ENCODE data around the gene PTOV1. TPM values are rescaled to one million over a fixed set of nuclear protein-coding genes. Genes with fewer than 3 reads are reported as not detected.

Gene PTOV1
- total and polyA plus RNA-seq, 4 donors, result 50.0 to 142 (median 118) TPM

- intact Hi-C loops (cut with DNase I), result loop anchor here (2.0 to 5.0 kb wide), 3 partner anchors 15 to 34 kb away; partner anchors contain the start of genes MED25 (in 2 of the 2) and PNKP (in 1 of the 2)
- Histone ChIP-seq H3K27me3 (ENCODE audit: control insufficient read depth in 1 of 2, insufficient read depth in 2 of 2, low read length in 1 of 2) (no peaks in the 10 kb centered on the region), H3K27ac (ENCODE audit: low read depth in 1 of 2, low read length in 2 of 2) (peak overlapping the region in 1 of 2 donors; percentile 84), H3K9me3 (ENCODE audit: control insufficient read depth, low read length) (no peaks in the 10 kb centered on the region), H3K36me3 (ENCODE audit: control insufficient read depth in 1 of 2, insufficient read depth in 2 of 2, low read length in 1 of 2) (no peaks in the 10 kb centered on the region), H3K4me1 (ENCODE audit: control insufficient read depth in 1 of 2, insufficient read depth in 2 of 2, low read length in 2 of 2) (no peaks in the 10 kb centered on the region), H3K4me3 (ENCODE audit: low read length in 2 of 2) (peak overlapping the region; percentile 93 to 97)
- ATAC-seq (ENCODE audit: low FRiP score) (peak; percentile 5), DNase-seq (peak in 1 of 2 donors; percentile 82)
- WGBS, 2 donors, result 0 to 1% methylated on average over 74 to 78 of the region's 78 CpGs
Observed at GRCh38 chr19:49851456-49852259, 699 bp downstream of the PTOV1 start.

- Histone ChIP-seq H3K27ac (ENCODE audit: low read depth in 1 of 2, low read length in 2 of 2) (no peak overlapping the region), H3K9me3 (ENCODE audit: control insufficient read depth, low read length) (no peaks in the 10 kb centered on the region), H3K4me3 (ENCODE audit: low read length in 2 of 2) (no peak overlapping the region), H3K4me1 (ENCODE audit: control insufficient read depth in 1 of 2, insufficient read depth in 2 of 2, low read length in 2 of 2) (no peaks in the 10 kb centered on the region), H3K27me3 (ENCODE audit: control insufficient read depth in 1 of 2, insufficient read depth in 2 of 2, low read length in 1 of 2) (no peaks in the 10 kb centered on the region), H3K36me3 (ENCODE audit: control insufficient read depth in 1 of 2, insufficient read depth in 2 of 2, low read length in 1 of 2) (no peaks in the 10 kb centered on the region)
- no peak for ATAC-seq (ENCODE audit: low FRiP score)
- no peak for DNase-seq
- 71 to 78% methylated on average over 14 of the region's 14 CpGs for WGBS, 2 donors
- intact Hi-C loops (cut with DNase I), result loop anchor here in 1 of 2 donors (5.0 kb wide), 1 partner anchor 35 kb away; the partner anchor contains the start of gene MED25
Observed at GRCh38 chr19:49852631-49853126, 1.7 kb downstream of the PTOV1 start.

- DNase-seq (no peak), ATAC-seq (ENCODE audit: low FRiP score) (no peak)
- 84 to 87% methylated on average over 10 of the region's 10 CpGs for WGBS, 2 donors
- H3K9me3 ChIP-seq (ENCODE audit: control insufficient read depth, low read length), result no peaks in the 10 kb centered on the region
- no peaks in the 10 kb centered on the region for H3K36me3 ChIP-seq (ENCODE audit: control insufficient read depth in 1 of 2, insufficient read depth in 2 of 2, low read length in 1 of 2)
- no peaks in the 10 kb centered on the region for H3K27me3 ChIP-seq (ENCODE audit: control insufficient read depth in 1 of 2, insufficient read depth in 2 of 2, low read length in 1 of 2)
- intact Hi-C loops (cut with DNase I), result loop anchor here in 1 of 2 donors (5.0 kb wide), 1 partner anchor 37 kb away; the partner anchor contains the start of gene MED25
- H3K27ac ChIP-seq (ENCODE audit: low read depth in 1 of 2, low read length in 2 of 2), result no peak overlapping the region
- H3K4me3 ChIP-seq (ENCODE audit: low read length in 2 of 2), result no peak overlapping the region
- H3K4me1 ChIP-seq (ENCODE audit: control insufficient read depth in 1 of 2, insufficient read depth in 2 of 2, low read length in 2 of 2), result no peaks in the 10 kb centered on the region
Observed at GRCh38 chr19:49853852-49854377, 3.0 kb downstream of the PTOV1 start.

- Histone ChIP-seq H3K27me3 (ENCODE audit: control insufficient read depth in 1 of 2, insufficient read depth in 2 of 2, low read length in 1 of 2) (no peaks in the 10 kb centered on the region), H3K4me1 (ENCODE audit: control insufficient read depth in 1 of 2, insufficient read depth in 2 of 2, low read length in 2 of 2) (no peaks in the 10 kb centered on the region), H3K9me3 (ENCODE audit: control insufficient read depth, low read length) (no peaks in the 10 kb centered on the region), H3K4me3 (ENCODE audit: low read length in 2 of 2) (no peak overlapping the region), H3K27ac (ENCODE audit: low read depth in 1 of 2, low read length in 2 of 2) (no peak overlapping the region), H3K36me3 (ENCODE audit: control insufficient read depth in 1 of 2, insufficient read depth in 2 of 2, low read length in 1 of 2) (no peaks in the 10 kb centered on the region)
- ATAC-seq (ENCODE audit: low FRiP score) (no peak), DNase-seq (no peak)
- 84 to 85% methylated on average over 39 of the region's 39 CpGs for WGBS, 2 donors
- intact Hi-C loops (cut with DNase I), result loop anchor here in 1 of 2 donors (5.0 kb wide), 1 partner anchor 37 kb away; the partner anchor contains the start of gene MED25
Observed at GRCh38 chr19:49854378-49855263, 3.7 kb downstream of the PTOV1 start.

GRCh38 chr19:49855277-49855675, 4.3 kb downstream of the PTOV1 start:
- Histone ChIP-seq H3K4me3 (ENCODE audit: low read length in 2 of 2) (no peak overlapping the region), H3K27ac (ENCODE audit: low read depth in 1 of 2, low read length in 2 of 2) (no peak overlapping the region), H3K4me1 (ENCODE audit: control insufficient read depth in 1 of 2, insufficient read depth in 2 of 2, low read length in 2 of 2) (no peaks in the 10 kb centered on the region), H3K36me3 (ENCODE audit: control insufficient read depth in 1 of 2, insufficient read depth in 2 of 2, low read length in 1 of 2) (no peaks in the 10 kb centered on the region), H3K27me3 (ENCODE audit: control insufficient read depth in 1 of 2, insufficient read depth in 2 of 2, low read length in 1 of 2) (no peaks in the 10 kb centered on the region), H3K9me3 (ENCODE audit: control insufficient read depth, low read length) (no peaks in the 10 kb centered on the region)
- intact Hi-C loops (cut with DNase I), result no loop called here
- DNase-seq (no peak), ATAC-seq (ENCODE audit: low FRiP score) (no peak)
- WGBS, 2 donors, result 82 to 86% methylated on average over 12 of the region's 12 CpGs

- intact Hi-C loops (cut with DNase I), result no loop called here
- WGBS, 2 donors, result 79 to 80% methylated on average over 21 of the region's 21 CpGs
- H3K4me1 ChIP-seq (ENCODE audit: control insufficient read depth in 1 of 2, insufficient read depth in 2 of 2, low read length in 2 of 2), result no peaks in the 10 kb centered on the region
- DNase-seq (no peak), ATAC-seq (ENCODE audit: low FRiP score) (no peak)
- H3K27ac ChIP-seq (ENCODE audit: low read depth in 1 of 2, low read length in 2 of 2), result no peak overlapping the region
- H3K36me3 ChIP-seq (ENCODE audit: control insufficient read depth in 1 of 2, insufficient read depth in 2 of 2, low read length in 1 of 2), result no peaks in the 10 kb centered on the region
- H3K27me3 ChIP-seq (ENCODE audit: control insufficient read depth in 1 of 2, insufficient read depth in 2 of 2, low read length in 1 of 2), result no peaks in the 10 kb centered on the region
- H3K4me3 ChIP-seq (ENCODE audit: low read length in 2 of 2), result no peak overlapping the region
- no peaks in the 10 kb centered on the region for H3K9me3 ChIP-seq (ENCODE audit: control insufficient read depth, low read length)
Observed at GRCh38 chr19:49855676-49856573, 5.0 kb downstream of the PTOV1 start.

- Histone ChIP-seq H3K27me3 (ENCODE audit: control insufficient read depth in 1 of 2, insufficient read depth in 2 of 2, low read length in 1 of 2) (no peaks in the 10 kb centered on the region), H3K9me3 (ENCODE audit: control insufficient read depth, low read length) (no peaks in the 10 kb centered on the region), H3K36me3 (ENCODE audit: control insufficient read depth in 1 of 2, insufficient read depth in 2 of 2, low read length in 1 of 2) (no peaks in the 10 kb centered on the region), H3K27ac (ENCODE audit: low read depth in 1 of 2, low read length in 2 of 2) (no peak overlapping the region), H3K4me3 (ENCODE audit: low read length in 2 of 2) (no peak overlapping the region), H3K4me1 (ENCODE audit: control insufficient read depth in 1 of 2, insufficient read depth in 2 of 2, low read length in 2 of 2) (no peaks in the 10 kb centered on the region)
- 90 to 91% methylated on average over 17 to 18 of the region's 18 CpGs for WGBS, 2 donors
- intact Hi-C loops (cut with DNase I), result no loop called here
- no peak for DNase-seq
- ATAC-seq (ENCODE audit: low FRiP score), result no peak
Observed at GRCh38 chr19:49856574-49857021, 5.6 kb downstream of the PTOV1 start.
